Measurements from ENCODE around the gene EYA3.

EYA3 gene

GRCh38 chr1:28070725-28071593 lies 17.5 kb downstream of the EYA3 start:
- DNase-seq, result no peak

GRCh38 chr1:28067523-28068090 lies 20.8 kb downstream of the EYA3 start:
- DNase-seq, result no peak

DNA sequence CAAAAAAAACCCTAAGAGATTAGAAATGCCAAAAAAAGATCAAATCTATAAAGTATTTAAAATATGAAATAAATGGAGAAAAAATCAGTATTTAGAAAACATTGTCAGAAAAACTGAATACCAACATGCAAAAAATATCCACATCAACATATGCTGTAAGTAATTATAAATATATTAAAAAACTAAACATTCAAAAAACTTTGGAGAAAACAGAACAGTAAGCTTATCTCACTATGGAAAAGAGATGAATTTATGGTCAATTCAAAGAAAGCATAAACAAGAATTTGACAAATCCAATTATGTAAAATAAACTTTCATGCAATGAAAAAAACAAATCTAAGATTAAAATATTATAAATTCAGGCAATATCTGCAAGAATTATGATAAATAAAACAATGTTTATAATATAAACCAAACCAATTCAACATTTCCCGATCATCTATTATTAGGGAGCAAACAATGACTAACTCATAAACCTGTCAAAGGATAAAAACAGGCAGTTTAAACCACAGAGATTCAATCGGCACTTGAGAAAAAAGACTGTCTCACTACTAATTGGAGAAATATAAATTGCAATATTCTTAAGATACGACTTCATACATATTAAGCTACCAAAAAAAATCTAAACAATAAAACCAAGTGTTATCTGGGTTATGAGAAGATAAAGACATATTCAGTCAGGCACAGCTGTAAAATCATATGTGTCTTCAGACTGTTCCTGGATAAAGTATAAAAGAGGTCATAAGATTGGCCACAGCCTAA lies 21.8 kb downstream of the EYA3 start:
- DNase-seq, result no peak

GRCh38 chr1:28064064-28064463 lies 24.3 kb downstream of the EYA3 start:
- no peak for DNase-seq

GRCh38 chr1:28062806-28063205 lies 25.6 kb downstream of the EYA3 start:
- no peak for DNase-seq

DNA sequence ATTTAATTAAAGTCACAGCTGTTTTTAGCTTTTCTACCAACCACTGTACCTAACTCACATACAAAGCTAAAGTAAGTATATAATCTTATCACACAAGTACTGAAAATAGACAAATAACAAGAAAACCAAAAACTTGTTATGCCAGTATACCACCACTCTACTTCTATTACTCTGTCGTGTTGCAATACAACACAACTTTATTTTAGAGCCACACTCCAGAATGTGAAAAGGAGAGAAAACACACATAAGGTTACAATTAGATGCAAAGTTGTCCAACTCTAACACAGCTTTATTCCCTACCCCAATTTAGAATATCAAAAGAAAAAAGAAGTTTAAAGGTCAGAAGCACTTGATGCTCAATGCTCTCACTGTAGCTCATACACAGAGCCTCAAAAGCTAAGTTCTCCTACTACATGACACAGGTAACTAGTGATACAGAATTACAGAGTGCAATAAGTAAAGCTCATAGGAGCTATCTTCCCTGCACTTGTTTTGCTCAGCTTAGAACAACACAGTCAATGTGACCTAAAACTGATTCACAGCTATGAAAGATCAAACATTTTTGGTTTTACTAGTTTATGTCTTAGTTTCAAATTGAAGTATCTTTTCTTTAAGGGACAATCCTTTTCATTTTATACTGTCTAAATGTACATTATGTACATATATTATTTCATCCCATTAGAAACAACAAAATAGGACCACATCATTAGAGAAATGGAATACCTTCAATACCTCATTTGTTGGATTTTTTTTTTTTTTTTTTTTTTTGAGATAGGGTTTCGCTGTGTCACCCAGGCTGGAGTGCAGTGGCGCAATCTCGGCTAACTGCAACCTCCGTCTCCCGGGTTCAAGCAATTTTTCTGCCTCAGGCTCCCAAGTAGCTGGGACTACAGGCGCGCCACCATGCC lies 29.2 kb downstream of the EYA3 start:
- no peak for DNase-seq

DNA sequence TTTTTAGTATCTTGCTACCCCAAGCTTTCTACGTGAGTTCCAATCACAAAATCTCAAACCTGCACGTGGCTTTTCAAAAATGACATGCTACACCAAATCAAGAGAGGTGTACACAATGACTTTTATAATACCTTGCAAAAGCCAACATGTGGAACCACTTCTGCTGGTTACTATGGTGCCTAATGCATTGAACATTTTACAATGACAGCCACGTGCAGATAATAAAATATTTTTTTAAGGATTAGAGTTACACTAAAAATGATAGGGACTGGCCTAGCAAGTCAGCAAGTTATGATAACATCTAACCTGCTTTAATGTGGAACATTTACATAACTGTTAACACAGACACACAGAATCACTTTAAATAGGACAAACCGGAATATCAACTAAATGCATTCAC lies 30.2 kb downstream of the EYA3 start:
- no peak for DNase-seq

- peak; percentile 21 for DNase-seq
Measured at GRCh38 chr1:28056129-28056925, 32.1 kb downstream of the EYA3 start.

GRCh38 chr1:28050776-28051175 lies 37.6 kb downstream of the EYA3 start:
- no peak for DNase-seq

DNA sequence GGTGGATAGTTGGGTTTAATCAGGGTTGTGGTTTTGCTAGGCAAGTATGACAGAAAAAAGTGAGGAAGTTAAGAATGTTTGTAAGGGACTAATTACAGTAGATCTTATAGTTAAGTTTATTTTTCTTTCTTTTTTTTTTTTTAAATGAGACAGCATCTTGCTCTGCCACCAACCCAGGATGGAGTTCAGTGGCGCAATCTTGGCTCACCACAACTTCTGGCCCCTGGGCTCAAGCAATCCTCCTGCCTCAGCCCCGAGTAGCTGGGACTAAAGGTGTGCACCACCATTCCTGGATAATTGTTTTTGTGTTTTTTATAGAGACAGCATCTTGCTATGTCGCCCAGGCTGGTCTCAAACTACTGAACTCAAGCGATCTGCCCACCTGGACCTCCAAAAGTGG lies 41.7 kb downstream of the EYA3 start:
- DNase-seq, result no peak

- DNase-seq, result no peak
Measured at GRCh38 chr1:28045777-28046176, 42.6 kb downstream of the EYA3 start.

- no peak for DNase-seq
Measured at GRCh38 chr1:28044399-28044798, 44.0 kb downstream of the EYA3 start.

DNA sequence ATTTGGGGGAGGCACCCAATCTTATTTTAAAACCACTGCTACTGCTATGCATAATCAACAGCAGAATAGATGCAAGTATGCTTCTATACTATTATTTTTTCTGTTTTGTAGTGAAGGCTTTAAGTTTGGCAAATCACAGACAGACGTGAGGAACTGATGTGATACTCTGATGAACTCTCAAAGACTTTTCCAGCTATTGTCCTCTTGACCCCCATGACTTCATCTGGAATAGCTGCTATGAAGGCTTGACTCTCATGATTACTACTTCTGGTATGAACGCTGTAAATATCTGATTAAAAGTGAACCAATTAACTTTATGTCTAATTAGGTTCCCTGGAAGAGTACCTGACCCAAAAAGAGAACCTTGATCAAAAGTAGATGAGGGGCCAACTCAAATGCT lies 49.1 kb downstream of the EYA3 start:
- no peak for DNase-seq

- no peak for DNase-seq
Measured at GRCh38 chr1:28037946-28038345, 50.5 kb downstream of the EYA3 start.

DNA sequence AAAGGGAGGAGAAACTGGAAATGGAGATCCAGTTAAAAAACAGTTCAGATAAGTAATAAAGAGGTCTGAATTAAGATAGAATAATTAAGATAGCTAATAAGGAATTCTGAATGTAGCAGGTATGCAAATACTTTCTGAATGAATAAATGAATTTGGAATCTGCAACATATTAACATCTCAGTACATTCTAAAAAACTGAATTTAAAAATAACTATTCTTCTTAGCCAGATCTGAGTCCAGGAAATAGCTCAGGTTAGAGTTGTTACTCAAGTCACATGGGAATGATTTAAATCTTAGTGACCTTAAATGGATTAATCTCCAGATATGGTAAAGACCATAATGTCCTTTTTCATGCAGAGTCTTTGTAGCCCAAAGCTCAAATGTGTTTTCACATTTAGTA lies 51.2 kb downstream of the EYA3 start:
- no peak for DNase-seq

DNA sequence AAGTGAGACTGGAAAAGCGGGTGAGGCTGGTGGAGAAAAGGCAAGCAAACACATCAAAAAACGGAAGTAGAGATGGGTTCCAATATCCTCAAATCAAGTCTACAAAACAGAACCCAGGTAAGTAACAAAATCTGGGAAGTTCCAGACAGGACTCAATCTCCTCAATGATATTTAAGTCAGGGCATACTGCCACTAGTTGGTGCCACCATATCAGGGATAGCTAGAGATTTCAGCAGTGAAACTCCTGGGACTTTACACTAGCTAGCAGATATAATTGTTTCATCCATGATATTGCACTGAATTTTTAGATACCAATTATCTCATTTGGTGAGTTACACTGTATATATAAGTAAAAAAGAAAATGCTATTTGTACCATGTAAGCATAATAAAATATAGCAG lies 52.0 kb downstream of the EYA3 start:
- no peak for DNase-seq

GRCh38 chr1:28035420-28035819 lies 53.0 kb downstream of the EYA3 start:
- no peak for DNase-seq

DNA sequence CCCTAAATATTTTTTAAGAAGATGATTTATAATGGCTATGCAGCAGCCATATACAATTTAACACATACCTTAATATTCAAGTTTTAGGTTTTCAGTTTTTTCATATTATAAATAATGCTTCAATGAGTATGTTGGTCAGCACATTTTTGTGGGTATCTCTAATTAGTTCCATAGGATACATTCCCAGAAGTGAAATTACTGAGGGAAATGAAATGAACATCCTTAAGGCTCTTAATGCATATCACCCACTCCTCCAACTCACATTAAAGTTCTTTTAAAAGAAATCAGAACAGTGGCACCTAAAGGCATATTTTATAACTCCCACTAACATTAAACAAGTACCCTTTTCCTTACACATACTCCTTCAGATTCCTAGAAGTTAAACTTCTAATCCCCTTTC lies 56.1 kb downstream of the EYA3 start:
- DNase-seq, result no peak

DNA sequence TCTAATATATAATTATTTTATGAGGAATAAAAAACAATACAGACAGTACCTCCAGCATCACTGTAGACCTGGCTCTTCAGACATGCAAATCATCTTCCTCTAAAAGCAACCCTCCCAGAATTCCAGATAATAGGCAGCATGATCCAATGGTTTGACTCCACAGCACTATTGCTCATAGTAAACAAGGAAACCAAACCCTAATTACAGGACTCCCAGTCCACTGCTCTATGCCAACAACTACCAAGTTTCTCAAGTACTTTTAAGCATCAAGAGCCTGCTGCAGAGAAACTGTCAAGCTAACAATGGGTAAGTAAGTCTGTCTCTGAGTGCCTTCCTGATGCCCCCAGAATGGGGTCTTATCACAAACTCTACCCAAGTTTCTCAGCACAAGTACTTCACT lies 57.2 kb downstream of the EYA3 start:
- no peak for DNase-seq

DNA sequence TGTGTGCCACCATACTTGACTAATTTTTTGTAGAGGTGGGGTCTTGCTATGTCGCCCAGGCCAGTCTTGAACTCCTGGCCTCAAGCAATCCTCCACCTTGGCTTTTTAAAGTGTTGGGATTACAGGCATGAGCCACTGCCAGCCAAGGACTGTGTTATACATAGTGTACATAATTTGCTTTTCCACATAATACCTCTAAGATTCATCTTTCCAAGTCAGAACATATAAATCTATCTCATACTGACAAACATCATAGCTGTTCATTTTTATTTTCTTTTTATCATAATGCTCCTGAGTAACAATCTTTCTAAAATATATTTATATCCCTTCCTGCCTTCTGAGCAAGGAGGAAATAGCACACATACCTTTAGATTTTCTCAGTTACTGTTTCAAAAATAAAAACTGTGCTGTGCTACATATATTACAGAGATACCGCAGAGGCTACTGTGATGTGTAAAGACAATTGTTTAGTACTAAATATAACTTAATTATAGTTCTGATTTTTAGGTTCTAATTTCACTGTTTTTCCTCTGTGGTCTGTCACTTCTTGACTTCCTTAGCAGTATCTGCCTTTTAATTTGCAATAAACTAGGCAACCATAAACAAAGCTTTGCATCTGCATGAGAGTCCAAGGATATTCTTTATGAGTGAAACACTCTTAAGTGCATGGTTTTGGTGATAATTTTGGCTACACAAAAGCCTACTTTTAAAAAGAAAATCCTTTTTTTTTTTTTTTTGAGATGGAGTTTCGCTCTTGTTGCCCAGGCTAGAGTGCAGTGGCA lies 59.3 kb downstream of the EYA3 start:
- DNase-seq, result no peak

GRCh38 chr1:28027660-28028059 lies 60.8 kb downstream of the EYA3 start:
- no peak for DNase-seq

All from NCI-H345 (cell line).